Prostate gland (tissue), 2 donors: ENCODE measurements around the gene TPD52L1.

Experiments
- CTCF ChIP-seq, 4 experiments: fragments of 200-600 bp in 2 of 4; fragments of 450-650 bp in 2 of 4; sonication (generic) in 2 of 4; IDR thresholded peaks; 1 replicate in 3 of 4; 2 replicates in 1 of 4; pipeline ENCODE4 v1.5.1; 2016 to 2019; ENCODE audit warnings: antibody characterized with exemption in 4 of 4, mild to moderate bottlenecking in 2 of 4, moderate library complexity in 2 of 4
- POLR2A ChIP-seq: fragments of 450-650 bp; IDR thresholded peaks from one replicate; pipeline ENCODE4 v1.6.1; 2016; ENCODE audit warnings: antibody characterized with exemption, mild to moderate bottlenecking
- POLR2AphosphoS5 ChIP-seq: sonication (generic); formaldehyde crosslinking; IDR thresholded peaks from one replicate; pipeline ENCODE4 v1.6.1; 2017; ENCODE audit warnings: antibody characterized with exemption

DNA sequence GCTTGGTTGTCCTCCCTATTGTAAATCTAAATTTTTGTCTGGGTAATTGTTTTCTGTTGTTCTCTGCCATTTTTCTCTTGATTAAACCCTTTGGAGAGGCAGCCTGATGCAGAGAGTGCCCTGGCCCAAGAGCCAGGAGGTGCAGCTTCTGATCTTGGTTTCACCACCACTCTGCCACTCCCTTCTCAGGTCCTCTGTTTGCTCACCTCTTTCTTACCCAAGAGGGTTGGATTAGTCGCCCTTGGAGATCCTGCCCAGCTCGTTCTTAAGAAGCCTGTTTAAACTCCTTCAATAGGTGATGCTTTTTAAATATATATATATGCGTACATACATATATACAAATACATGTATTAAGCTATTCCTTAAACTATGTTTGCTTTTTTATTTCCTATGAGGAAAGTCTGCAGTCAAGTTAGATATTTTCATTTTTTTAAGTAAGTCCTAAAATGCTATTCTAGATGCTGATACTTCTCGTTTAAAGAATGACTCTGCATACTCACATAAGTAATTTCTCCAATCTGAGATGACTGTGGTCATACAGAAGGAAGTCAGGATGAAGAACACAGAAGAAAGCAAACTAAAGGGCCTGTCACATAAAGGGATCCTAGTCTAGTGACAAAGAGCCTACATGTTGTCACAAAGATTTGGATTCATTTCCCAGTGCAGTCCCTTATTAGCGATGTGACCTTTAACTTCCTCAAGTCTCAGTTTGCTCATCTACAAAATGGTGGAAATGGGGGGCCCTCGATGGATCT, 19.9 kb downstream of the TPD52L1 start:
- TF ChIP-seq CTCF (IDR thresholded peaks at IDR 0.05): no peak
- no peak for TF ChIP-seq POLR2AphosphoS5
- TF ChIP-seq POLR2A: no peak
